Measurements from ENCODE around the gene TMEM119.
"Not testable (repeated sequence)": the region's sequence is repeated elsewhere in the genome, so short reads cannot be mapped to it uniquely, and the experiment has no call there.

The TMEM119 gene

DNA sequence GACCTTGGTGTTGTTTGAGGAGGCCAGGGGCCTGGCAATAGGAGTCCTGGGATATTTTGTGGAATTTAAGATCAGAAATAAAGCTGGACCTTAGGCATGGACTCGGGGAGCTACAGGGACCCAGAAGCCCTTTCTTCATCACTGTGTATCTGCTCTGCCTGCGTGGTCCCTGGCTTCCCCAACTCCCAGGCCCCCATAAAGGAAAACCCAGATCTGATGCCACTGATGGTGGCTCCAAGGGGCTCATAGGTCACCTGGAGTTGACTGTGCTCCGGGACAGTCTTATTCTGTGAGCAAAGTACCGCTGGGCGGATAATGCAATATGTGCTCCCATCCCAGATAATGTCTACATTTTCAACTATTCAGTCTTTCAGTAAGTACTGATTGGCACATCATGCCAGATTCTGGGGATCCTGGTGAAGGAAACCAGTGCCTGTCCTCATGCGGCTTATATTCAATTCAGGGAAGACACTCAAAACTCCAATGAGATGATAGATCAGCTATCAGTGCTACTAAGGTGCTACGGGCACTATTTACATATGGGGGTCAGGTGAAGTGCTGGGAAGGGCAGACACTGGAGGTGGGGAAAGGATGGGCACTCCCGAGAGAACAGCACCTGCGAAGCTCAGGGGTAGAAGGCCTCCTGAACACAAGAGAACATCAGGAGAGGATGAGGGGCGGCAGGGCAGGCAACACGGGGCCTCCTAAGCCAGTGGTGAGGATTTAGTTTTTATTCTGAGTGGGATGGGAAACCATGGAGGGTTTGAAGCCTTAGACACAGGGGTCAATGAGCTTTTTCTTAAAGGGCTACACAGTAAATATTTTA is 41.3 kb upstream of the TMEM119 start:
- Mint-ChIP-seq H3K27me3 (no peaks in the 10 kb centered on the region), H3K4me1 (ENCODE audit: low read depth) (peaks cover 90% of the 10 kb centered on the region), H3K27ac (peak overlapping the region; percentile 95), H3K9me3 (no peaks in the 10 kb centered on the region), H3K4me3 (peak overlapping the region; percentile 39), H3K36me3 (ENCODE audit: low read depth) (peaks cover 29% of the 10 kb centered on the region)
- intact Hi-C loops (cut with micrococcal nuclease) = loop anchor here (2.0 kb wide), 1 partner anchor 26 kb away; no protein-coding TSS in a partner anchor

GRCh38 chr12:108638141-108638827 is 40.4 kb upstream of the TMEM119 start:
- Mint-ChIP-seq H3K9me3 (no peaks in the 10 kb centered on the region), H3K4me1 (ENCODE audit: low read depth) (peaks cover 87% of the 10 kb centered on the region), H3K27ac (peak overlapping the region; percentile 95), H3K27me3 (no peaks in the 10 kb centered on the region), H3K4me3 (peak overlapping the region; percentile 39), H3K36me3 (ENCODE audit: low read depth) (peaks cover 26% of the 10 kb centered on the region)
- intact Hi-C loops (cut with micrococcal nuclease) = loop anchor here (2.0 kb wide), 1 partner anchor 27 kb away; no protein-coding TSS in a partner anchor

DNA sequence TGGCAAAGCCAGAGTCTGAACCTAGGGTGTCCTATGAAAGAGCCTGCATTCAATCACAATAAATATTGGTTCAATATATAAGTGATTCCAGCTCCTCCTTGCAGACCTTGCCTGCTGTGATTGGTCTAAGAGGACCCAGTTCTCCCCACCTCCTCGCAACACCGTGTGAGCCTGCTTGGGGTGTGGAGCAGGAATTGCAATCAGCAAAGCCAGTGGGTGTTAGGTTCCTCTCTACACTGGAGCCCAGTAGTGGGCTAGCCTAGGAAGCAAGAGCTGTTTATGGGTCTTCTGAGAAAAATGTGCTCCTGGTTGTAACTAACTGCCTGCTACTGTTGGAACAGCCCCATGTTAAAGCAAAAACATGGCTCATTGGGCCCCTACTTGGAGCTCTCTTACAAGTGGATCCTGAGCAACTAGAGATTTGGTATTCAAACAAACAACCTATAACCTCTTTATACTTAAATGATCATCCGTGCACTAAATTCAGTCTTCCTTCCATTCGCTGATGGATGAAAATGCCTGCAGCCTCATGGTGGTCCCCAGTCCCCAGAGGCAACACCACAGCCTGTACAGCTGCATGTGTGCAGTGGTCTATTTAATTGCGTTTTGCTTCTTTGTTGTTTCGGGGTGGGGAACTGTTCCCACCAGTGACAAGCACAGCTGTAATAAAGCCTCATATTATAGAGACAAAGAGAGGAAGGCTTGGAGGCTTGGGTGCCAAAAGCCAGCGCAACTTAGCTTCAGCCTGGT is 39.5 kb upstream of the TMEM119 start:
- H3K4me3 Mint-ChIP-seq = peak overlapping the region; percentile 13

GRCh38 chr12:108635997-108636808 is 38.3 kb upstream of the TMEM119 start:
- intact Hi-C loops (cut with micrococcal nuclease) = loop anchor here (2.0 kb wide), 1 partner anchor 17 kb away; no protein-coding TSS in a partner anchor
- H3K36me3 Mint-ChIP-seq (ENCODE audit: low read depth) = peaks cover 35% of the 10 kb centered on the region
- peak overlapping the region; percentile 23 for H3K4me3 Mint-ChIP-seq
- H3K9me3 Mint-ChIP-seq = no peaks in the 10 kb centered on the region
- peak overlapping the region; percentile 95 for H3K27ac Mint-ChIP-seq
- no peaks in the 10 kb centered on the region for H3K27me3 Mint-ChIP-seq
- peaks cover 85% of the 10 kb centered on the region for H3K4me1 Mint-ChIP-seq (ENCODE audit: low read depth)

More for the DNA sequence above, 39.5 kb upstream of the TMEM119 start:
- Mint-ChIP-seq H3K4me1 (ENCODE audit: low read depth) (peaks cover 85% of the 10 kb centered on the region), H3K9me3 (no peaks in the 10 kb centered on the region), H3K27me3 (no peaks in the 10 kb centered on the region), H3K27ac (peak overlapping the region; percentile 95), H3K36me3 (ENCODE audit: low read depth) (peaks cover 35% of the 10 kb centered on the region)
- intact Hi-C loops (cut with micrococcal nuclease) = no loop called here

GRCh38 chr12:108635201-108635996 is 37.5 kb upstream of the TMEM119 start:
- Mint-ChIP-seq H3K9me3 (no peaks in the 10 kb centered on the region), H3K27ac (peak overlapping the region; percentile 95), H3K27me3 (no peaks in the 10 kb centered on the region), H3K4me3 (peak overlapping the region; percentile 33), H3K4me1 (ENCODE audit: low read depth) (peaks cover 85% of the 10 kb centered on the region), H3K36me3 (ENCODE audit: low read depth) (peaks cover 43% of the 10 kb centered on the region)
- intact Hi-C loops (cut with micrococcal nuclease) = loop anchor here (2.0 kb wide), 1 partner anchor 17 kb away; no protein-coding TSS in a partner anchor

DNA sequence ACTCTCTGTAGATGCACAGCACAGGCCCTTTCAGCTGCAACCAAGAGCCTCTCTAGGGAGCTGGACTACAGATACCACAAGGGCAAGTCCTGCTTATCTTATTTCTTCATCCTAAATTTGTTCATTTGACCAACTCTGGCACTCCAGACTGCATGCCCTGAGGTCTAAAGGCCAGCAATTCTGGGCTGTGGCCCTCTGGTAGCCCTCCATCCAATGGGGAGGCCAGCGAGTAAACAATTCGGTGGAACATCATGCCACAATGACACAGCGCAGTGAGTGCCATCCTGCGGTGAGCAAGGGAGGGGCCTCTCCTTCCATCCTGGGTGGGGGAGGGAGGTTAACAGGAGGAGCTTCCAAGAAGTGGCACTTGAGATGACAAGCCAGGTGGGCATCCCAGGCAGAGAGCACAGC is 36.5 kb upstream of the TMEM119 start:
- intact Hi-C loops (cut with micrococcal nuclease) = loop anchor here (2.0 to 5.0 kb wide), 2 partner anchors 16 to 72 kb away; partner anchors contain the start of genes ISCU and SART3
- Mint-ChIP-seq H3K4me3 (peak overlapping the region; percentile 33), H3K36me3 (ENCODE audit: low read depth) (peaks cover 44% of the 10 kb centered on the region), H3K4me1 (ENCODE audit: low read depth) (peaks cover 83% of the 10 kb centered on the region), H3K27me3 (no peaks in the 10 kb centered on the region), H3K9me3 (no peaks in the 10 kb centered on the region), H3K27ac (peak overlapping the region; percentile 95)

DNA sequence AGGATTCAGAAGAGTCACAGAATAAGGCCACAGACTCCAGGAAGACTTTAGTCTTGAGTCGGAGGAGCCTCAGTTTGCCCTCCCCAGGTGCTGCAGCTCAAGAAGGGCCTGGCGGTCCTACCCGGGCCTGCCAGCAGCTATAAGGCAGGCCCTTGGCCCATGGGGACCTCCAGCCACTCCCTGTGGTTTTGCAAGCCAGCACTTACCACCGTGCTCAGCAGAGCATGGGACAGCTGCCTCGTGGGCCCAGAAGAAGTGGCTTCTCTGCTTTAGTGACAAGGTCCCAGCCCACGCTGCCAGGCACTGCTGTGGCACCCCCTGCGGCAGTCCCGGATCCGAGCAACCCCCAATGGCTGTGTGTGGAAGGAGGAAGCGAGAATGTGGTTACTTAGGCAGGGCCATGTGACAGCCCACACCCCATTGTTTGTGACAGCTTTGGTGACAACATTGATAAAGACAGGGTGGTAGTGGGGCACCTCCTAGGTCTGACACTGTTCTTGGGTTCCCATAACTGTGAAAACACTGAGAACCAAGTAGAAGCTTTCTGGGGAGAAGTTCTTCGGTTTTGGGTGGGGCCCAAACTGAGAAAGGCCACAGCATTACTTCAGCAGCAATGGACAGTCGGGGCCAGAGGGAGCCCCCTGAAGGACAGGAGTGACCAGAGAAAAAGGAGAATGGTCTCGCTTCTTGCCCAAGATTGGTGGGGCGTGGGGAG is 35.8 kb upstream of the TMEM119 start, which contains the start of gene SELPLG:
SELPLG (minus strand) TSS at position 361 of the 715 bp plus-strand sequence. CDS start 9,587 bp downstream, outside the sequence.
- peaks cover 47% of the 10 kb centered on the region for H3K36me3 Mint-ChIP-seq (ENCODE audit: low read depth)
- peaks cover 81% of the 10 kb centered on the region for H3K4me1 Mint-ChIP-seq (ENCODE audit: low read depth)
- peak within 1 kb of the TSS; percentile 89 for H3K4me3 Mint-ChIP-seq
- H3K27me3 Mint-ChIP-seq = no peaks in the 10 kb centered on the region
- no peaks in the 10 kb centered on the region for H3K9me3 Mint-ChIP-seq
- H3K27ac Mint-ChIP-seq = peak within 1 kb of the TSS; percentile 95
- intact Hi-C loops (cut with micrococcal nuclease) = loop anchor here (2.0 to 5.0 kb wide), 2 partner anchors 15 to 71 kb away; partner anchors contain the start of genes ISCU and SART3

DNA sequence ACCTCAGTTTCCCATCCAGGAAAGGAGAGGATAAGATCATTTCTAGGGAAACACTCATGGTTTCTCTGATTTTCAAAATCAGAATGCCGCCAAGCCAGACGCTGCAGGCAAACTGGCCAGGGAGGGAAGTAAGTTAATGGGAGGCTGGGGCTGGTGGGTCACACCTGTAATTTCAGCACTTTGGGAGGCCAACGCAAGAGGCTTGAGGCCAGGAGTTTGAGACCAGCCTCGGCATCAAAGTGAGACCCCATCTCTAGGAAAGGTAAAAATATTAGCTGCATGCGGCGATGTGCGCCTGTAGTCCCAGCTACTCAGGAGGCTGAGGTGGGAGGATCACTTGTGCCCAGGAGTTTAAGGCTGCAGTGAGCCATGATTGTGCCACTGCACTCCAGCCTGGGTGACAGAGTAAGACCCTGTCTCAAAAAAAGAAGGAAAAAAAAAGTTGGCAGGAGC is 35.2 kb upstream of the TMEM119 start:
- peak overlapping the region; percentile 95 for H3K27ac Mint-ChIP-seq
- intact Hi-C loops (cut with micrococcal nuclease) = loop anchor here (5.0 kb wide), 1 partner anchor 71 kb away; the partner anchor contains the start of genes ISCU and SART3
- H3K9me3 Mint-ChIP-seq = no peaks in the 10 kb centered on the region
- peaks cover 53% of the 10 kb centered on the region for H3K36me3 Mint-ChIP-seq (ENCODE audit: low read depth)
- peaks cover 79% of the 10 kb centered on the region for H3K4me1 Mint-ChIP-seq (ENCODE audit: low read depth)
- H3K27me3 Mint-ChIP-seq = no peaks in the 10 kb centered on the region
- peak overlapping the region; percentile 89 for H3K4me3 Mint-ChIP-seq

DNA sequence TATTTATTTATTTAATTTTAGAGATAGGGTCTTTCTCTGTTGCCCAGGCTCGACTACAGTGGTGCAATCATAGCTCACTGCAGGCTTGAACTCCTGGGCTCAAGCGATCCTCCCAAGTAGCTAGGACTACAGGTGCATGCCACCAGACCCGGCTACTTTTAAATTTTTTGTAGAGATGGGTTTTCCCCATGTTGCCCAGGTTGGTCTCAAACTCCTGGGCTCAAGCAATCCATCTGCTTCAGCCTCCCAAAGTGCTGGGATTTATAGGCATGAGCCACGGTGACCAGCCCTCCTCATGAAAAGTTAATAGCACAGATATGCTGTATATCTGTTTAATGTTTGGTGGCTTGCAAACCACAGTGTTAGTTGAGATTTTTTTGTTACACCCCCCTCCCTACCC is 33.4 kb upstream of the TMEM119 start:
- H3K9me3 Mint-ChIP-seq, H3K27me3 Mint-ChIP-seq: not testable (repeated sequence)
- peak overlapping the region; percentile 89 for H3K4me3 Mint-ChIP-seq
- H3K27ac Mint-ChIP-seq = peak overlapping the region; percentile 95
- H3K36me3 Mint-ChIP-seq (ENCODE audit: low read depth) = peaks cover 71% of the 10 kb centered on the region
- intact Hi-C loops (cut with micrococcal nuclease) = loop anchor here (5.0 kb wide), 1 partner anchor 69 kb away; the partner anchor contains the start of genes ISCU and SART3
- peaks cover 75% of the 10 kb centered on the region for H3K4me1 Mint-ChIP-seq (ENCODE audit: low read depth)

DNA sequence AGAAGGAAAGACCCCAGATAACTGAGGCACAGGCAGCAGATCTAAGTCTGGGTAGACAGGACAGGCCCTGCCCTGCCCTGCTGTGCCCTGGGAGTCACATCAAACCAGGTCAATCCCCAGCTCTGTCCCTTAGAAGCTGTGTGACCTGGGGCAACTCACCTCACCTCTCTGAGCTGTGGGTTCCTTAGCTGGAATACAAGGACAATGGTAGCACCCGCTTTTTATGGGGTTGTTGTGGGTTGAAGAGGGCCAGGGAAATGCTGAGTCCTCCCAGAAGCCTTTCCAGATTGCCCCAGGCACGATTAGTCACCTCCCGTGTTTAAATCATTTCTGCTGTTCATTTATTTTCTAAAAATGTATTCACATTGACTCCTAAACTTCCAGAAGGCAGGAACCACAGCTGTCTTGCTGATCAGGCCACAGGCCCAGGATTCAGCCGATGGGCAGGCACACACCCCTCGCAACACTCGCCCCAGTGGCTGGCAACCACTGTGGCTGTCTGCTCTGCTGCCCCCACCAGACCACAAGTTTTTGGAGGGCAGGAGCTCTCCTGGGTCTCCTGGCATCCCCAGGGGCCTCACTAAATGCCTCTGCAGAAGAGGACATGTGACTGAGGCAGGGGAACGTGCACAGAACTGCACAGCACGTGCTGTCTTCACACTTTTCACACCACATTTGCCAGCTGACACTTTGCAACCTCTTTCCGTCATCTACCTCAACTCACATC is 32.8 kb upstream of the TMEM119 start:
- intact Hi-C loops (cut with micrococcal nuclease) = loop anchor here (5.0 kb wide), 1 partner anchor 68 kb away; the partner anchor contains the start of genes ISCU and SART3
- H3K4me3 Mint-ChIP-seq = peak overlapping the region; percentile 89
- H3K36me3 Mint-ChIP-seq (ENCODE audit: low read depth) = peaks cover 77% of the 10 kb centered on the region
- H3K27me3 Mint-ChIP-seq = no peaks in the 10 kb centered on the region
- peak overlapping the region; percentile 95 for H3K27ac Mint-ChIP-seq
- no peaks in the 10 kb centered on the region for H3K9me3 Mint-ChIP-seq
- H3K4me1 Mint-ChIP-seq (ENCODE audit: low read depth) = peaks cover 71% of the 10 kb centered on the region

All from dendritic cell treated with granulocyte-macrophage colony-stimulating factor and Interleukin-4, amounts not matched to agents 40 ng/mL and 50 ng/mL, for 4 days (primary cell).